GM19025 (cell line): ENCODE data around the gene EMCN.
"Not testable (repeated sequence)": the region's sequence is repeated elsewhere in the genome, so short reads cannot be mapped to it uniquely, and the experiment has no call there.

ENCODE experiments used
- ATAC-seq: cut with Tn5 transposase; IDR thresholded peaks from one replicate; pipeline ENCODE4 v1.9.1; 2021; ENCODE audit warnings: mild to moderate bottlenecking, low read depth, moderate library complexity; ENCODE audit not compliant: unreplicated experiment

EMCN gene, protein sequence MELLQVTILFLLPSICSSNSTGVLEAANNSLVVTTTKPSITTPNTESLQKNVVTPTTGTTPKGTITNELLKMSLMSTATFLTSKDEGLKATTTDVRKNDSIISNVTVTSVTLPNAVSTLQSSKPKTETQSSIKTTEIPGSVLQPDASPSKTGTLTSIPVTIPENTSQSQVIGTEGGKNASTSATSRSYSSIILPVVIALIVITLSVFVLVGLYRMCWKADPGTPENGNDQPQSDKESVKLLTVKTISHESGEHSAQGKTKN

DNA sequence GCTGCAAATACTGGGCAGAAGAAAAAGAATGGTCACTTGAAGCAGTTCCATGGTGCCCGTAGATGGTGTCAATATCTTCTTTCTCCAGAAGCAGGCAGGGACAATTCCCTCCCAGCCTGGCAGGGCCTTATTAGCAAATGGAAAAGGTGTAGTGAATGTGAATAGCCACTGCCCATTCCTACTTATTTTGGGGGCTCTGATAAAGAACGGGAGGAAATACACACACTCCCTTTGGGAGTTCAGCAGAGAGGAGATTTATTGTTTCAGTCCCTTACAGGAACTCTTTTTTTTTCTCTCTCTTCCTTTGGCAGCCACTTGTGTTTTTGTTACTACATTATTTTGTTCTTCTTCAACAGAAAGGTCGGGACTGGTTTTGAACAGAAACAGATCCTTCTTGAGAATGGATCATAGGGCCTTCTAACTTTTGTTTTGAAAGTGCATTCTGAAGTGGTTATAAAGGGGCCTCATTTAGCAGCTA, at the start of gene EMCN:
Gene EMCN, minus strand, starts transcription at position 159 of the 478 bp plus-strand sequence. Its CDS starts 108 bp downstream, at position 51.
- no peak for ATAC-seq

DNA sequence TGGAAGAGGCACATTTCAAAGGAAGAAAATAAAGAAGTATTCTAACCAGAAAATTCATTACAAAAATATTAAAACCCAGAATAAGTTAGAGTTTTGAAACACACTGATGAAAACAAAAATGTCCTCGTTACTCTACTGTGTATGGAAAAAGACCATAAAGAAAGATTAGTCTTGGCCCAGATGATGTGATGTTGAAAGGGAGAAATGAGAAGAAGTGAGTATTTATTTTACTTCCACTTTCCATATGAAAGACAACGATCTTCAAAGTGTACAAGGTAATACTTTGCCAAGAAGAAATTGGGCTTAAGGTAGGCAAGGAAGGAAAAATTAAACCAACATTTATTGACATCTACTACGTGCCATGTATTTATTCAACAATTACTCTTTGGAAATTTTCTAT, 48.6 kb upstream of the EMCN start:
- no peak for ATAC-seq

DNA sequence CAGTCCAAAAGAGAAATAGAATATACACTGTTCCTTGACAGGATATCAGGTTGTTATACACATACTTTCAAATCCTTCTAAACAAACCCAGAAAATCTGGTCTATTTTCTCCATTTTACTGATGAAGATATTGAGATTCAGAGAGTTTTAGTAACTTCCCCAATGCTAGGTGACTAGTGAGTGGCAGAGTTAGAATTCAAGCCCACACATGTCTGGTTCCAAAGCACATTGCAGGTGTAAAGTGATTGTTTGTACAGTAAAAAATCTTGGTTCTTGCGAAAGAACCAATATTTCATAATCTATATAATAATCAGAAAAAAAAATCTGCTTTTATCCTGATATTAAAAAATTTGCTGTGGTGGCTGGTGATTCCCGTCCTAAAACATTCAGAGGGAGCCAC, 39.5 kb upstream of the EMCN start:
- ATAC-seq, result no peak

DNA sequence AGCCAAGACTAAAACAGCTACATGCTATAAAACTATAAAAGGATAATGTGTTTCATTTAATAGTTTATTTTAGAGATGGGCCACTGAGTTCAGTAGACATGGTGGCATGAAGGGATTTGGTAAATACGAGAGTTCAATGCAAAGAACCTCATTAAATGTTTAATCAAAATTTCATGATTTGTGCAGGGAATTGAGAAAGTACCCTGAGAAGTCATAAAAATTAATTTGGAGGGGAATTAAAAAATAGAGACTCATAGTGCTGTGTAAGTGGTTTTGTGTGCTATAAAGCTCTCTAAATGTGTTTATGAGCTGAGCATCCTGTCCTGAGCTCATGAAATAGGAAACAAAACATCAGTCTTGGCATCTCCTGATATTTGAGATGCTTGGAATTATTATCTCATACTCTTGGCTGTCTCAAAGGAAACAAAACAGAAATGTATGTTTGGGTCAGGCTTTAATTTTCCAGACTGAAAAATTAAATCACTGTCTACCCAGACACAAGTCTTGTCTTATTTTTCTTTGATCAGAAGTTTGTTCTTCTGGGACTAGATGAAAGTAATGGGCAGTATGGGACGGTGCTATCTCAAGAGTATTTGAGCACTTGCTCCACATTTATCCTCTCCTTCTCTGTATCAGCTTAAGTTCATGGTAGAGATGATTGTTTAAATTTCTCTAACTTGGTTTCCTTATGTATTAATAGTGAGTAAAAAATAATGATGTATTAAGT, 38.0 kb upstream of the EMCN start:
- ATAC-seq, result no peak

DNA sequence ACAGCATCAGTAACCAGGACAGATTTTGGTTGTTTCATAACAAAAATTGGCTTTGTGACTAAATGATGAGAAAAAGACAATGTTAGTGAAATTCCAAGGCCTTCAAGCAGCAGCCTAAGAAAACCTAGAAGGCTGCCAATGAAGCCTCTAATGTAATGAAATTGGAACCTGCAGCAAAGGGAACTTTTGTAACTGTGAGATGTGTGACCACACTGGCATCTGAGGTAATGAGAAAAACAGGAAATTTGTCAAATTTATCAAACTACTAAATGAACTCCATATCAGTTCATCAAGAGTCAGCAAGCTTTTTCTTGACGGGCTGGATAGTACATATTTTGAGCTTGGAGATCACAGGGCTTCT, 30.4 kb upstream of the EMCN start:
- ATAC-seq, result no peak

DNA sequence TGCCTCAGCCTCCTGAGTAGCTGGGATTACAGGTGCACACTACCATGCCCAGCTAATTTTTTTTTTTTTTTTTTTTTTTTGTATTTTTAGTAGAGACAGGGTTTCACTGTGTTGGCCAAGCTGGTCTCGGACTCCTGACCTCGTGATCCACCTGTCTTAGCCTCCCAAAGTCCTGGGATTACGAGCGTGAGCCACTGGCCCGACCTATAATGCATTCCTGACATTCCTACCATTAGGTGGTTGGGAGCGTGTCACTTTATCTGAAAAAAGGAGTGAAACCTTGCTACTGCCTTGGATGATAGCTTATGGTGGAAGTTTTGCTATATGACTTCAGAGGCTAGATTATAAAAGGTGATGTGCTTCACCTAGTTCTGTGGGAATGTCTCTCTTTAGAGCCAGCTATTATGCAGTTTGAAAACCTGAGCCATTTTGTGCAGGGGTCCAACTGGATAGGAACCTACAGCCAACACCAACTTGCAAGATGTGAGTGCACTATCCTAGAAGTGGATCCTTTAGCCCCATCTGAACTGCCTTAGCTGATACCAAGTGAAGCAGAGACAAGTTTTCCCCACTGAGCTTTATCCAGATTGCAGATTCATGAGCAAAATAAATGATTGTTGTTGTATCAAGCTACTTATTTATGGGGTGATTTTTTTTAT, 29.8 kb upstream of the EMCN start:
- ATAC-seq, result no peak

DNA sequence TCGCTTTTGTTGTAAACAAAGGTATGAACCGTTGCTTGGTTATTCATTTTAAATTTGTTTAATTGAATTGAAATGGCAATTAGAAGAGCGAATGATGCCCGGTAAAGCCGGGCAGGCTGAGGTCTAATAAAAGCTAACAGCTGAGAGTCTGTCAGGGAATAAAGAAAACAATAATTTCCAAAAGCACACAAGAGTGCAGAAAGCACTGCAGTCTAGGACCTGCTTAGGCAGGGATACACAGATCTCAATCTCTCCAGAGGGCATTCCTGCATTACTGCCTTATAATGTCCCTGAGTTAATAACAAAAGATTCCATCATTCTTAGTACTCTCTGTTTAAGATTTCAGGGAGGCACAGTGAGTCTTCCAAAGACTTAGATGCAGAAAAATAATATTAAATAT, 27.6 kb upstream of the EMCN start:
- no peak for ATAC-seq

DNA sequence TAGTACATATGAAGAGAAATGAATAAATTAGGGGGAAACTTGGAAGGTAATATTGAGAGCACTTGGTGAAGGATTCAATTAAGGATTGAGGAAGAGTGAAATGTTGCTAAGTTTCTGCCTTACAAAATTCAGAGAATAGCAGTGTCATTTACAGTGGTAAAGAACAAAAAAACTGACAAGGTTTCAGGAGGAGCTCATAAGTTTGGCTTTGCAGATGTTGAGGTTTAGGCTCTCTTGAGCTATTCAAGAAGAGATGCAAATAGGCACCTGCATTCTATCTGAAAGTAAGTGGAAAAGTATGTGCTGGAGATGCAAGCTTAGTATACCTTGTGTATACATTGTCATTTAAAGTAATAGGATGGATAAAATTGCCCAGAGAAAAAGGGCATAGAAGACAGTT, 22.3 kb upstream of the EMCN start:
- ATAC-seq, result no peak

DNA sequence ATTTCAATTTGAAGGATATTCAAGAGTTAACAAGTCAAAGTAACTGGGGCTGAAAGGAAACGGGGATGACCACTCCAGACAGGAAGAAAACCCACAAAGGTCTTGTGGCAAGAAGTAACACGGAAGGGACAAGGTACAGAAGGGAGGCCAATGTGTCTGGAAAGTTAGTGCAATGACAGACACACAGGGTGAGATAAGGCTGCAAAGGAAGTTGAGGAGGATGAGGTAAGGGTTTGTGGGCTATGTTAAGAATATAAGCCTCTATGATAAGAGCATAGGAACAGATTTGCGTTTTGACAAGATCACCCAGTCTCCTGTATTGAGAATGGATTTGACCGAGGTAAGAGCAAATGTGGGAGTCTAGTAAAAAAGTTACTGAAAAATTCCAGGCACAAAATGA, 21.9 kb upstream of the EMCN start:
- ATAC-seq, result no peak

DNA sequence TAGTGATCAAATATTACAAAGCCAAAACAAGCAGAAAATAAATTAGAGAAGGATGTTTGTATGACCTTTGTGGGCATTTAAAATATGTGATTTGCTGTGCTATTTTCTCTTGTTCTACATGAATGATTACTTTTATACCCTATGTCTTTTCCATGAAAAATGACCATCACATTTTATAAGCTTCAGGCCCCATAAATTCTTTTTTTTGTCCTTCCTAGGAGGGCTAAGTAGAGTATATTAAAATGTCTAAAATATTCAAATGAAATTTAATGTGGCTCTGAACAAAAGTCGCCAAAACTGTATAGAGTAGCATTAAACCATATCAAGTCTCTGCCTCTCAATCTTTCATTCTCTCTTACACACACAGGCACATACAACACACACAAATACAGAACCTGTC, 15.9 kb upstream of the EMCN start:
- no peak for ATAC-seq

DNA sequence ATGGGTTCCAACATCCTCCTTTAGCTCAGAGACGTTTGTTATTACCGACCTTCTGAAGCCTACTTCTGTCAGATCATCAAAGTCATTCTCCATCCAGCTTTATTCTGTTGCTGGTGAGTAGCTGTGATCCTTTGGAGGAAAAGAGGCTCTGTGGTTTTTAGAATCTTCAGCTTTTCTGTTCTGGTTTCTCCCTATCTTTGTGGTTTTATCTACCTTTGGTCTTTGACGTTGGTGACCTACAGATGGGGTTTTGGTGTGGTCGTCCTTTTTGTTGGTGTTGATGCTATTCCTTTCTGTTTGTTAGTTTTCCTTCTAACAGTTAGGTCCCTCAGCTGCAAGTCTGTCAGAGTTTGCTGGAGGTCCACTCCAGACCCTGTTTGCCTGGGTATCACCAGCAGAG, 12.3 kb upstream of the EMCN start:
- not testable (repeated sequence) for ATAC-seq

DNA sequence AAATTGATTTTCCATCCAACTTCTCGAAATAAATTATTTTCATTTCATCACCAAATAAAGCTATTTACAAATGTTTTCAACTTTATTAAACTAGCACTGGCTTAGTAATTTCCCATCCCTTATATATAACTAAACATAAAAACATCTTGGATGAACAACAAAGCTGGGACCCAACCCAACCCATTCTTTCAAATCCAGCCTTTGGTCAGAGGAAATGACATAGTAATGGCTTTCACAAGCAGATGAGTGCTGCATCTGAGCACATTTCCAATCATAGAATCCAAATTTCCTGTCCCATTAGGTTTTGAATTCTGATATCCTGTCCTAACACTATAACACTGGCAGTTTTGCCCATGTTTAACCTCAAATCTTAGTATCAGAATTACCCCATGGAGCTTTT, 7.9 kb upstream of the EMCN start:
- no peak for ATAC-seq

DNA sequence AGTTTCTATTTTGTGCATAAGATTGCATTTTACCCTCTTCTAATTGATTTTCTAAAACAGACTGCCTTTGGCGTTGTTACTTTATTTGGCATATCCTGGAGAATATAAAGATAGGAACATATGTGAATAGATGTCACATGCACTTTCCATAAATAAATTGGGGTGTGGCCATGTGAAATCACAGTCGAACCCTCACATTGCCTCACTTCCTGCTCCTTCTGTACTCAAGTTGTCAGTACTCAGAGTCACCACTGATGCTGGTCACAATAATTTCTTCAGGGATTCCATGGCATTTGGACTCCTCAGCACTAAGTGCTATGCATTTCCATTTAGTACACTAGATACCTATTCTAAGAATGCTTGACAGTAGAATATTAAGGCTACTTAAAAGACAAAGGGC, 1.4 kb upstream of the EMCN start:
- no peak for ATAC-seq

DNA sequence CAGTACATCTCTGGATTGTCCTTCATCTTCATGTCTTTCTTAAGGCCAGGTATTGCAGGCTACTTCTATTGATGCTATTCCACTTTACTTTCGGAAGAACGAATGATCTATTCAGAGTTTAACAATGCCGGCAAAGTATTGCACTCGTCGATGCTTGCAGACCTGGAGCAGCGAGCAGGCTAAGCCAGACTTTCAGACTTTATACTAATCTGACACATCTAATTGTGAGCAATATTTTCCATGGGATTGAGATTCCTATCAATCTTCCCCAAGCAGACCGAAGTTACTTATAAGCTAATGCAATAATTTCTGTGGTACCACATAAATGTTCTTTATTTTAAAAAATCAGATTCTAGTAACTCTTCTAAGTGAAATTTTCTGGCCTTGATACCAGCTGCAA, 1.6 kb downstream of the EMCN start:
- ATAC-seq, result no peak

DNA sequence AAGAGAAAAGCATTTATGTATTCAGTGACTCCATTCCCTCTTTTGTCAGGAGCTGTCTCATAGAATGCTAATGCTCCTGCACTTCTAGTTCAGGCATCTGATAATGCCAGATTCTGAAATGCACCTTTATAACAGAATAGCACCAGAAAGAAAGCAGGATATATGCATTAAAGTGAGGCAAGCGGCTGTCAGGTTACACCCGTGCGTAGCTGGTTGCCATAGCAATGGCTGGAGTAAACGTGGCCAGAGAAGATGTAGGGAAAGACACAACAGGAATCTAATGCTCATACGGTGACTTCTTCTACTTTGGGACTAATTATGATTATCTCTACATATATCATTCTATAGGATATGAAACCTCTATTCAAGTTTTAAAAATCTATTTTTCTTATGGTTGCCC, 5.9 kb downstream of the EMCN start:
- no peak for ATAC-seq

DNA sequence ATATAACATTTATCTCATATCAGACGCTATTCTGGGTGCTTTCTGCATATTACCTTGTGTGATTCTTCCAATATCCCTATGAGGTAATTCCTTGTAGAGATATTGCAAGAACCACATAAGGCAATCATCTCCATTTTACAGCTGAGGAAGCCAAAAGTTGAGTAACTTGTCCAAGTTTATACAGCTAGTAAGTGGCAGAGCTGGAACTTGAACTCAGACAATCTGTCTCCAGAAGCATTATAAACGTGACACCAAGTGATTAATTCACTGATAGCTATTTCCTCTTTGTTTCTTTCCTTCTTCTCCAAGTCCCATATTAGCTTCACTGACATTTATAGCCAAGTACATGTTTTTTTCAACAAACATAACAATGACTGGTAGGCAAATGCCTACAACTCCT, 7.3 kb downstream of the EMCN start:
- no peak for ATAC-seq

DNA sequence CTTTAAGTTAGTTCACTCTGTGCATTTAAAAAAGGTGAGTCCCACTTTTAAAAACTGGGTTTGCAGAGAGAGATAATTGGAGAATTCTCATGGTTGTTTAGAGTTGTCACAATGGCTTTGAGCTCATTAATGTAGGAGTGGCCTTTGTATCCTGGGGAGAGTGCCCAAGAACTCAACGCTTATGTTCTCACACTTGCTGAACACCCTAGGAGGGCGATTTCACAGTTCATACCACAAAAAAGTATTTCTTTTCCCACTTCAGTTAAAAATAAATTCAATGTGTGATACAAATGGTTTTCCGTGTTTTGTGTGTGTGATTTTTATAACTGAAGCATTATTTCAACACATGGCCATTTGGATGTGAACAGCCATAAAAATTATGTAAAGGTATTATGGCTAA, 8.4 kb downstream of the EMCN start:
- ATAC-seq, result no peak

DNA sequence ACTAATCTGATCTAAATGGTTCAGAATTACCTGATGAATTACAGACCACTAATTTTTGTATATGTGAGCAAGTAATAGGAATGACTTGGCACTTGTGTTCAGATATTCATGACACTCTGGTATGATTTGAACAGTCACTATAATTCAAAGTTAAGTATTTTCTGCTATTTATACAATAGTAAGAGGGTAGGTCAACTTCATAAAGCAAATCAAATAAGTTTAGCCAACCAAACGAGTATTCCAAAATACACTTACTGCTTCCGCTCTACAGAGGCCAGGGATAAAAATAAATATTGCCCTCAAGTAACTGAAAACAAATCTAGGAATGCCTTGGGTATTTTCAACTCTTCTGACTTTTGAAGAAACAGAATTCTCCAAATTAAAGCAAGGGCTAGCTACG, 9.1 kb downstream of the EMCN start:
- ATAC-seq, result no peak

DNA sequence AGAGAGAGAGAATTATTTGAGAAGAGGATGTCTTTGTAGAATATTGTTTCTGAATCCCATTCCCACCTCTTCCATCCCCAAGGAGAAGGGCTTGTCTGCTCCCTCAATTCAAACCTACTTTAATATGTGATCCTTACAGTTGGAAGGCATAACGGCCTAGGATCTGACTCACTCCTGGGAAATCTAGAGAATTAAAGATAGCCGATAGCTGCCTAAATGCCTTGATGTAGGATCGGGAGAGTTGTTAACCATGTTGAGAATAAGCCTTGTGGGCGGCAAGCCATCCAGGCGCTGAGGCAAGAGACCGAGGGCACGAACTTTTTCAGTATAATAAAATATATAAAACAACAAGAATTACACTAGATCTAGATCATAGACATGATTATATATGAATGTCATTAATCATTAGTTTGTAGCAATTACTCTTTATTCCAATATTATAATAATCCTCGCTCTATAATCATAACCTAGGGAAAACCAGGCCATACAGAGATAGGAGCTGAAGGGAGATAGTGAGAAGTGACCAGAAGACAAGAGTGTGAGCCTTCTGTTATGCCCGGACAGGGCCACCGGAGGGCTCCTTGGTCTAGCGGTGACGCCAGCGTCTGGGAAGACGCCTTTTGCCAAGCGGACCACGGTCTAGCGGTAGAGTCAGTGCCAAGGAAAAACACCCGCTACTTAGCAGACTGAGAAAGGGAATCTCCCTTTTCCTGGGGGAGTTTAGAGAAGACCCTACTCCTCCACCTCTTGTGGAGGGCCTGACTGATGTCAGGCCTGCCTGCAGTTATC, 13.5 kb downstream of the EMCN start:
- ATAC-seq, result no peak

DNA sequence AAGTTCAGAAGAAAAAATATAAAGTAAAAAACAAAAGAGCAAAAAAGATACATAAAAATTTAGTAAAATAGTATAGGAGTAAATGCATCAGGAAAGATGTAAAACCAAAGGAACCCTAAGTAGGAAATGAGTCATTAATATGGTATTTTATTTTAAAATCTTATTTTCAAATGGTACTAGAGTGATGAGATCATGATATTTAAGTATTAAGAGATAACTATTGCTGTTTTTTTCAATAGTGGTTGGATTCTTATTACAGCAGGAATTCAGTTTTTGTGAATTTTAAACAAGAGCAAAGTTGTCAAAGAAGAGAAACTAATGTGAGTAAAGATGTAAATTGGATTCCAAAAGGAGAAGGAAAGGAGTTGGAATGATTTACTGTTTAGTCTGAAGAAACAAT, 20.0 kb downstream of the EMCN start:
- ATAC-seq, result no peak

DNA sequence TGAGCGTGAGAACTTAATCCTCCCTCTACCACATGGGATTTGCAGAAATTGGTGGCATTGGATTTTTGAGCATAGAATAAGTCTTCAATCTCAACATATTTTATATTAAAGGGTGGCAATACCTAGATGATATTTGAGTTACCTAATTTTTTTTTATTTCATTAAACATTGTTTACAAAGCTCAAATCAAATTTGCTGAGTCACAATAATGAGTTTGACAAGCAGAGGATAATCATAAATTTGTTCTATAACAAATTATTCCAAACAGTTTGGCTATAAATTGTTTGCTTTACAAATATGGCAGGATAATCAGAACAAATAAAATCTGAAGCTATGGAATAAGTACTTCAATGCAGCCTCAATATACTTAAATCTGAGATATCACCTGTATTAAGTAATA, 22.7 kb downstream of the EMCN start:
- no peak for ATAC-seq
